ENCODE results near the gene ADAMTS18. TPM values are rescaled to one million over a fixed set of nuclear protein-coding genes. Genes with fewer than 3 reads are reported as not detected.

ADAMTS18 gene
- total and polyA plus RNA-seq, 9 of the 15 experiments (the other 6 are each of a cell fraction or from before 2014, with no cell fraction given), result not detected

DNA sequence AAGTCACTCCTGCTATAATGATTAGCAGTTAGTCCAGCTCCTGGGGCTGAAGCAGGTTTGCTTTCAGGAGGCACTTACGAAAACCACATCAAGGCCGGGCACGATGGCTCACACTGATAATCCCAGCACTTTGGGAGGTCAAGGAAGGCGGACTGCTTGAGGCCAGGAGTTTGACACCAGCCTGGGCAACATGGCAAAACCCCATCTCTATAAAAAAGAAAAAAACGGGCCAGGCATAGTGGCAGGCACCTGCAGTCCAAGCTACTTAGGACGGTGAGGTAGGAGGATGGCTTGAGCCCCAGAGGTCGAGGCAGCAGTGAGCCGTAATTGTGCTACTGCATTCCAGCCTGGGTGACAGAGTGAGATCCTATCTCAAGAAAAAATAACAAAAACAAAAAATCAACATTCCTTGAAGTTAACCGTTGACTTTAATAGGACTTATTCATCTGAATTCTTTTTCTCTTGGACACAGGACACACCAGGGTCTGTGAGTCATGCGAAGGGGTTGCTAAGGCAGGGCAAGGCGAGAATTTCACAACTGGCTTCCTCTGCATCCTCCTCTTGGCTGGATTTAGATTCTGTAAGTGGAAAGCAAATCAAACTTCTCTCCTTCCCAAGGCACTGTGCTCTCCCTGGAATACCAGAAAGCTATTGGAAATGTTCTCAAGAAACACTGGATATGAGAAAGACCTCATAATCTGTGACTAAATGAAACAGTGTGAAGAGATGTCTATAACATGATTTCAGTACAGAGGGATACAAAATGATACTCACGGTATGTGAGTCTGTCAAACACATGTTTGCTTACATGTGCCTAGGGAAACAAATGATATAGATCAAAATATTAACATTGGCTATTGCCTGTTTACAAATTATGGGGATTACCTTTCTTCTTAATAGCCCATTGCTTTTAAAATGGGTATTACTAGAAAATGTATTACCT lies 136.1 kb downstream of the ADAMTS18 start (continued):
- TF ChIP-seq, protein P1, sequence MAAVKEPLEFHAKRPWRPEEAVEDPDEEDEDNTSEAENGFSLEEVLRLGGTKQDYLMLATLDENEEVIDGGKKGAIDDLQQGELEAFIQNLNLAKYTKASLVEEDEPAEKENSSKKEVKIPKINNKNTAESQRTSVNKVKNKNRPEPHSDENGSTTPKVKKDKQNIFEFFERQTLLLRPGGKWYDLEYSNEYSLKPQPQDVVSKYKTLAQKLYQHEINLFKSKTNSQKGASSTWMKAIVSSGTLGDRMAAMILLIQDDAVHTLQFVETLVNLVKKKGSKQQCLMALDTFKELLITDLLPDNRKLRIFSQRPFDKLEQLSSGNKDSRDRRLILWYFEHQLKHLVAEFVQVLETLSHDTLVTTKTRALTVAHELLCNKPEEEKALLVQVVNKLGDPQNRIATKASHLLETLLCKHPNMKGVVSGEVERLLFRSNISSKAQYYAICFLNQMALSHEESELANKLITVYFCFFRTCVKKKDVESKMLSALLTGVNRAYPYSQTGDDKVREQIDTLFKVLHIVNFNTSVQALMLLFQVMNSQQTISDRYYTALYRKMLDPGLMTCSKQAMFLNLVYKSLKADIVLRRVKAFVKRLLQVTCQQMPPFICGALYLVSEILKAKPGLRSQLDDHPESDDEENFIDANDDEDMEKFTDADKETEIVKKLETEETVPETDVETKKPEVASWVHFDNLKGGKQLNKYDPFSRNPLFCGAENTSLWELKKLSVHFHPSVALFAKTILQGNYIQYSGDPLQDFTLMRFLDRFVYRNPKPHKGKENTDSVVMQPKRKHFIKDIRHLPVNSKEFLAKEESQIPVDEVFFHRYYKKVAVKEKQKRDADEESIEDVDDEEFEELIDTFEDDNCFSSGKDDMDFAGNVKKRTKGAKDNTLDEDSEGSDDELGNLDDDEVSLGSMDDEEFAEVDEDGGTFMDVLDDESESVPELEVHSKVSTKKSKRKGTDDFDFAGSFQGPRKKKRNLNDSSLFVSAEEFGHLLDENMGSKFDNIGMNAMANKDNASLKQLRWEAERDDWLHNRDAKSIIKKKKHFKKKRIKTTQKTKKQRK (IDR thresholded peaks at IDR 0.05; ENCODE audit: borderline replicate concordance, low read depth, low read length), result no peak

DNA sequence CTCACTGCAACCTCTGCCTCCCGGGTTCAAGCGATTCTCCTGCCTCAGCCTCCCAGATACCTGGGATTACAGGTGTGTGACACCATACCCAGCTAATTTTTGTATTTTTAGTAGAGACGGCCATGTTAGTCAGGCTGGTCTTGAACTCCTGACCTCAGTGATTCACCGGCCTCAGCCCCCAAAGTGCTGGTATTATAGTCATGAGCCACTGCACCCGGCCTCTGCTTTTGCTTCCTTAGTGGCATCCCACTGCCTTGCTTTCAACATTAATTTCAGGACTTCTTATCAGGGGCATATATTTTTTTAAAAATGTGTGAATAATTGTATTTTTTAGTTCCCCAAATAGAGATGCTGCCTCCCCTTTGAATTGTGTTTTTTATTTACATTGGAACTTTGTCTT lies 136.8 kb downstream of the ADAMTS18 start:
- no peak for ATAC-seq
- no peaks in the 10 kb centered on the region for H3K4me1 ChIP-seq (replicated peaks in 1 of 2; ENCODE audit: control insufficient read depth in 2 of 2, insufficient read depth in 2 of 2, low read length in 2 of 2)
- no peaks in the 10 kb centered on the region for H4K20me1 ChIP-seq (replicated peaks; ENCODE audit: control insufficient read depth, insufficient read depth, low read length)
- intact Hi-C loops (cut with micrococcal nuclease) (no loop called here), in situ Hi-C loops (cut with MboI) (no loop called here)
- 2% methylated on average over 3 of the region's 5 CpGs for WGBS (ENCODE audit: insufficient coverage, low coverage, missing lambda C conversion rate)
- no TSS peak for BruUV-seq (replicated peaks)
- no peaks in the 10 kb centered on the region for H3K79me2 ChIP-seq (ENCODE audit: control insufficient read depth, insufficient read depth, low read length)
- no peaks in the 10 kb centered on the region for H3K27me3 ChIP-seq (ENCODE audit: control insufficient read depth in 2 of 2, insufficient read depth in 2 of 2, low read length in 2 of 2)
- no peak overlapping the region for H3K4me2 ChIP-seq (ENCODE audit: insufficient read depth, low read length)
- H3K27ac ChIP-seq (ENCODE audit: extremely low read depth, low read depth, low read length), result no peak overlapping the region
- H3K9me1 ChIP-seq (ENCODE audit: control insufficient read depth, insufficient read depth, low read length), result no peaks in the 10 kb centered on the region
- DNase-seq (ENCODE audit: extremely low read depth in 1 of 4, low spot score in 3 of 4), result no peak
- POLR2A ChIA-PET, result no interaction called here
- FAIRE-seq, result no peak
- CTCF ChIA-PET (ENCODE audit: low intra/inter-chr PET ratio), result no interaction called here
- no peak overlapping the region for H2AFZ ChIP-seq (ENCODE audit: low read depth, low read length)
- H3K9me3 ChIP-seq (replicated peaks; ENCODE audit: control insufficient read depth, insufficient read depth, low read depth, low read length), result no peaks in the 10 kb centered on the region
- H3K4me3 ChIP-seq, result no peak overlapping the region
- H3K9ac ChIP-seq (ENCODE audit: insufficient read depth in 1 of 2, low read depth in 2 of 2, low read length in 2 of 2), result no peak overlapping the region
- no peaks in the 10 kb centered on the region for H3K36me3 ChIP-seq (ENCODE audit: control insufficient read depth, insufficient read depth, low read length)
- TF ChIP-seq KAT7 (CRISPR knock-in tag; IDR thresholded peaks at IDR 0.05; ENCODE audit: borderline replicate concordance) (no peak), STAT5B (CRISPR knock-in tag; IDR thresholded peaks at IDR 0.05) (no peak), ZNF584 (CRISPR knock-in tag; IDR thresholded peaks at IDR 0.05; ENCODE audit: low read depth) (no peak), ZNF212 (CRISPR knock-in tag; IDR thresholded peaks at IDR 0.05) (no peak), GATAD2A (IDR thresholded peaks at IDR 0.05) (no peak), ZNF311 (CRISPR knock-in tag; IDR thresholded peaks at IDR 0.05) (no peak), BRD9 (IDR thresholded peaks at IDR 0.05; ENCODE audit: low read depth, partially characterized antibody) (no peak), SAFB (IDR thresholded peaks at IDR 0.05; ENCODE audit: borderline replicate concordance, low read depth, low read length) (no peak), U2AF1 (optimal IDR thresholded peaks at IDR 0.05; ENCODE audit: low read depth, low read length) (no peak), MAFF (IDR thresholded peaks at IDR 0.05; ENCODE audit: low read length) (no peak), CHCHD3 (CRISPR knock-in tag; IDR thresholded peaks at IDR 0.05) (no peak), ZNF3 (CRISPR knock-in tag; IDR thresholded peaks at IDR 0.05) (no peak), NR2F6 (CRISPR knock-in tag; IDR thresholded peaks at IDR 0.05) (no peak)
- TF ChIP-seq, protein P2, sequence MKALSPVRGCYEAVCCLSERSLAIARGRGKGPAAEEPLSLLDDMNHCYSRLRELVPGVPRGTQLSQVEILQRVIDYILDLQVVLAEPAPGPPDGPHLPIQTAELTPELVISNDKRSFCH (CRISPR knock-in tag; IDR thresholded peaks at IDR 0.05), result no peak
- TF ChIP-seq, protein P2 (tag; IDR thresholded peaks at IDR 0.05), result no peak
- TF ChIP-seq, protein P3, sequence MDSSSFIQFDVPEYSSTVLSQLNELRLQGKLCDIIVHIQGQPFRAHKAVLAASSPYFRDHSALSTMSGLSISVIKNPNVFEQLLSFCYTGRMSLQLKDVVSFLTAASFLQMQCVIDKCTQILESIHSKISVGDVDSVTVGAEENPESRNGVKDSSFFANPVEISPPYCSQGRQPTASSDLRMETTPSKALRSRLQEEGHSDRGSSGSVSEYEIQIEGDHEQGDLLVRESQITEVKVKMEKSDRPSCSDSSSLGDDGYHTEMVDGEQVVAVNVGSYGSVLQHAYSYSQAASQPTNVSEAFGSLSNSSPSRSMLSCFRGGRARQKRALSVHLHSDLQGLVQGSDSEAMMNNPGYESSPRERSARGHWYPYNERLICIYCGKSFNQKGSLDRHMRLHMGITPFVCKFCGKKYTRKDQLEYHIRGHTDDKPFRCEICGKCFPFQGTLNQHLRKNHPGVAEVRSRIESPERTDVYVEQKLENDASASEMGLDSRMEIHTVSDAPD (CRISPR knock-in tag; IDR thresholded peaks at IDR 0.05), result no peak
